Panc1 (cell line): ENCODE measurements around the gene TP53I11. TPM values are rescaled to one million over a fixed set of nuclear protein-coding genes. Genes with fewer than 3 reads are reported as not detected.

ENCODE experiments used
- ATAC-seq: fragments of 200-7000 bp; cut with Tn5 transposase; 2 replicates; pipeline ENCODE4 v1.9.1; 2020; ENCODE audit warnings: mild to moderate bottlenecking, moderate library complexity
- BruUV-seq: library from RNA; stranded (reverse); fragments of 400-500 nt; replicated peaks from 2 replicates; lab custom pipeline; 2021; lab: Mats Ljungman, UMichigan
- CTCF ChIA-PET: fragments of 300-600 bp; sonication (Branson Sonifier 250); formaldehyde crosslinking; loops from one replicate; lab custom pipeline; 2022; ENCODE audit warnings: antibody characterized with exemption; lab: Charles Lee
- POLR2A ChIA-PET: fragments of 300-600 bp; sonication (Branson Sonifier 250); formaldehyde crosslinking; loops from one replicate; lab custom pipeline; 2022; ENCODE audit warnings: antibody characterized with exemption; lab: Charles Lee
- DNase-seq: peaks from one replicate; pipeline ENCODE4 v3.0.0-alpha.2; 2010; ENCODE audit warnings: low read depth, low spot score
- H3K27ac ChIP-seq: 2 replicates; pipeline ENCODE4 v1.5.1; 2011; ENCODE audit warnings: mild to moderate bottlenecking, low read length, inconsistent platforms
- H3K27me3 ChIP-seq: fragments of 200-500 bp; sonication (Bioruptor generic); 2 replicates; pipeline ENCODE4 v1.6.0; 2014; ENCODE audit warnings: low read length, inconsistent platforms; ENCODE audit not compliant: control insufficient read depth, insufficient read depth
- H3K36me3 ChIP-seq: fragments of 200-500 bp; sonication (Bioruptor generic); 2 replicates; pipeline ENCODE4 v1.5.1; 2014; ENCODE audit warnings: inconsistent platforms, mild to moderate bottlenecking, low read length, moderate library complexity; ENCODE audit not compliant: control insufficient read depth, insufficient read depth
- H3K4me1 ChIP-seq: 2 replicates; pipeline ENCODE4 v1.5.1; 2011; ENCODE audit warnings: inconsistent platforms, mild to moderate bottlenecking, low read length, moderate library complexity; ENCODE audit not compliant: control insufficient read depth, insufficient read depth
- H3K4me3 ChIP-seq, 2 experiments: 2 replicates each; pipeline ENCODE4 v1.5.1; 2011 to 2012; ENCODE audit warnings: low read depth in 2 of 2, low read length in 2 of 2, mild to moderate bottlenecking in 2 of 2, inconsistent platforms in 1 of 2, moderate library complexity in 1 of 2
- H3K9me3 ChIP-seq: fragments of 200-500 bp; sonication (Bioruptor generic); 2 replicates; pipeline ENCODE4 v1.5.1; 2014; ENCODE audit warnings: low read depth, mild to moderate bottlenecking, inconsistent platforms, low read length, moderate library complexity; ENCODE audit not compliant: control insufficient read depth, insufficient read depth
- POLR2AphosphoS5 ChIP-seq: IDR thresholded peaks from 2 replicates; pipeline ENCODE4 v1.6.1; 2012; ENCODE audit warnings: mild to moderate bottlenecking, low read depth, low read length, moderate library complexity
- SIN3A ChIP-seq: IDR thresholded peaks from 2 replicates; pipeline ENCODE4 v1.6.1; 2012; ENCODE audit warnings: low read depth, mild to moderate bottlenecking, low read length, moderate library complexity, borderline replicate concordance; ENCODE audit not compliant: insufficient read depth
- TCF7L2 ChIP-seq: IDR thresholded peaks from 2 replicates; pipeline ENCODE4 v1.6.1; 2011; ENCODE audit warnings: mild to moderate bottlenecking, low read depth, low read length, inconsistent platforms
- in situ Hi-C: cut with HindIII; loops from 2 replicates; pipeline ENCODE4 v1.10.0; 2016; ENCODE audit warnings: low sequenced_read_pairs, low pct_unique_long_range_greater_than_20kb
- intact Hi-C: fragments of 100-400 bp; cut with micrococcal nuclease; formaldehyde crosslinking; loops from one replicate; pipeline ENCODE4 v1.10.0; 2022; ENCODE audit not compliant: unreplicated experiment
- total RNA-seq: library from RNA; stranded (reverse); gene quantifications from one replicate; pipeline ENCODE4 v1.2.1, GENCODE V29; 2021; ENCODE audit not compliant: unreplicated experiment
- TF ChIP-seq, protein P1 (sequence below): fragments of 450-650 bp; IDR thresholded peaks from 2 replicates; pipeline ENCODE4 v1.5.1; 2017; ENCODE audit warnings: mild to moderate bottlenecking
- TF ChIP-seq, protein P2 (sequence below), 2 experiments: IDR thresholded peaks; 2 replicates each; pipeline ENCODE4 v1.6.1; 2011 to 2012; ENCODE audit warnings: low read depth in 2 of 2, control low read depth in 1 of 2, low read length in 1 of 2, mild to moderate bottlenecking in 1 of 2, moderate library complexity in 1 of 2; ENCODE audit not compliant: insufficient read depth in 1 of 2

Gene TP53I11
- total RNA-seq, 1 experiment from 2014 or later = 132 TPM

DNA sequence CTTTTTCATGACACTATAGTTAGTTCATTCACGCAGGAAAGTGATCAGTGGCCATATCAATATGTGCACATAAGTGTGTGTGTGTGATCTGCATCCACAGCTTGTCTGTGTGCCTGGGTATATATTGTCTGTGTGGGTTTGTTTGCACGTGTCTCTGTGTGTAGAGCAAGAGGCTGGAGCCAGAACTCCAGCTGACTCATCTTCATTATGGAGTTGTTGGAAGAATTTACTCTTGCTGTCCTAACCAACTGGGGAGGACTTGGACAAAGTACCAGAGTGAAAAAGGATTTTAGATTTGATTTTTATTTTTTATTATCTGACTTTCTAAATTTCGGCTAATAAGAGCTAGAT, 63.9 kb downstream of the TP53I11 start:
- BruUV-seq = no TSS peak
- H3K27me3 ChIP-seq = no peaks in the 10 kb centered on the region
- POLR2A ChIA-PET = interaction anchor here (0.7 kb wide), 1 partner anchor 424 kb away, joined by 3 read pairs; no protein-coding TSS in a partner anchor

DNA sequence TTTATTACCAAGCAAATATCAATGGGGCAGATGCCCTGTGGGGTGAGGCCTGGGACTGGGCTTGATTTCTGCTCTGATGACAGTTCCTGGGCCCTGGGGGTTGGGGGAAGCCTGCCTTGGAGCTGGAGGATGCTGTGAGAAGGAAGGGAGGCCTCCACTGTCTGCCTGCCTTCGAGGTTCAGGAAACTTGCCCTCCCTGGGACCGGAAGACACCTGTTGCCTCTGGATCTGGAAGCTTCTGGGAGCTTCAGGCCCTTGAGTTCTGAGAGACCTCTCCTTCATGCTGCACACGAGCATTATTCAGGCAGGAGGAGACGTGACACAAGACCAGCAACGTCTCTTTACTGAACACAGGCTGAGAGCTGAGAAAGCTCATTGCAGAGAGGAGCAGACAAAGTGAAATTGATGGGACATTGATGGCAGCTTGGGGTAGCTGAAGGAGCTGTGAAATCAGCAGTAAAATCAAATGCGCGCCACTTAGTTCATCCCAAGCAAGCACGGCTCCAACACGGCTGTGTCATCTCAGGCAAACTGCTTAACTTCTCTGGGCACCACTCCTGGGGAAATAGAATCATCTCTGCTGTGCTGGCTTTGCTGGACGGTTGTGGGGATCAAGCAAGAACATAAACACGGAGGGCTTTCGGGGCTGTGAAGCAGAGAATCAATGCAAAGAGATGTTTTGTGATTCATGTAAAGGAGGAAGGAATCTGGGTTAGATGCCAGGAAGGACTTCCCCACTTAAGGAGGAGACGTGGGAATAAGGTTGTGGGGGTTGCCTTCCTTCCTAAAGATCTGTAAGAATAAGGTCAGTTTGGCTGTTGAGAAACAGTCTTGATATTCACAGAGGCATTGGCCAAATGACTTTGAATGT, 64.5 kb downstream of the TP53I11 start:
- H3K36me3 ChIP-seq = no peaks in the 10 kb centered on the region
- DNase-seq (no peak), ATAC-seq (no peak)
- H3K27ac ChIP-seq = no peak overlapping the region
- BruUV-seq = no TSS peak
- intact Hi-C loops = no loop called here
- no peaks in the 10 kb centered on the region for H3K27me3 ChIP-seq
- peaks cover 2% of the 10 kb centered on the region; the same call in 1 of the 2 replicates for H3K4me1 ChIP-seq
- H3K9me3 ChIP-seq = no peaks in the 10 kb centered on the region
- CTCF ChIA-PET = interaction anchor here (0.5 kb wide), 1 partner anchor 159 kb away, joined by 6 read pairs; no protein-coding TSS in a partner anchor
- in situ Hi-C loops = no loop called here
- H3K4me3 ChIP-seq = no peak overlapping the region
- POLR2A ChIA-PET = no interaction called here
- TF ChIP-seq, protein P1, sequence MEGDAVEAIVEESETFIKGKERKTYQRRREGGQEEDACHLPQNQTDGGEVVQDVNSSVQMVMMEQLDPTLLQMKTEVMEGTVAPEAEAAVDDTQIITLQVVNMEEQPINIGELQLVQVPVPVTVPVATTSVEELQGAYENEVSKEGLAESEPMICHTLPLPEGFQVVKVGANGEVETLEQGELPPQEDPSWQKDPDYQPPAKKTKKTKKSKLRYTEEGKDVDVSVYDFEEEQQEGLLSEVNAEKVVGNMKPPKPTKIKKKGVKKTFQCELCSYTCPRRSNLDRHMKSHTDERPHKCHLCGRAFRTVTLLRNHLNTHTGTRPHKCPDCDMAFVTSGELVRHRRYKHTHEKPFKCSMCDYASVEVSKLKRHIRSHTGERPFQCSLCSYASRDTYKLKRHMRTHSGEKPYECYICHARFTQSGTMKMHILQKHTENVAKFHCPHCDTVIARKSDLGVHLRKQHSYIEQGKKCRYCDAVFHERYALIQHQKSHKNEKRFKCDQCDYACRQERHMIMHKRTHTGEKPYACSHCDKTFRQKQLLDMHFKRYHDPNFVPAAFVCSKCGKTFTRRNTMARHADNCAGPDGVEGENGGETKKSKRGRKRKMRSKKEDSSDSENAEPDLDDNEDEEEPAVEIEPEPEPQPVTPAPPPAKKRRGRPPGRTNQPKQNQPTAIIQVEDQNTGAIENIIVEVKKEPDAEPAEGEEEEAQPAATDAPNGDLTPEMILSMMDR = no peak
- TF ChIP-seq SIN3A (no peak), POLR2AphosphoS5 (no peak), TCF7L2 (no peak)
- TF ChIP-seq, protein P2, sequence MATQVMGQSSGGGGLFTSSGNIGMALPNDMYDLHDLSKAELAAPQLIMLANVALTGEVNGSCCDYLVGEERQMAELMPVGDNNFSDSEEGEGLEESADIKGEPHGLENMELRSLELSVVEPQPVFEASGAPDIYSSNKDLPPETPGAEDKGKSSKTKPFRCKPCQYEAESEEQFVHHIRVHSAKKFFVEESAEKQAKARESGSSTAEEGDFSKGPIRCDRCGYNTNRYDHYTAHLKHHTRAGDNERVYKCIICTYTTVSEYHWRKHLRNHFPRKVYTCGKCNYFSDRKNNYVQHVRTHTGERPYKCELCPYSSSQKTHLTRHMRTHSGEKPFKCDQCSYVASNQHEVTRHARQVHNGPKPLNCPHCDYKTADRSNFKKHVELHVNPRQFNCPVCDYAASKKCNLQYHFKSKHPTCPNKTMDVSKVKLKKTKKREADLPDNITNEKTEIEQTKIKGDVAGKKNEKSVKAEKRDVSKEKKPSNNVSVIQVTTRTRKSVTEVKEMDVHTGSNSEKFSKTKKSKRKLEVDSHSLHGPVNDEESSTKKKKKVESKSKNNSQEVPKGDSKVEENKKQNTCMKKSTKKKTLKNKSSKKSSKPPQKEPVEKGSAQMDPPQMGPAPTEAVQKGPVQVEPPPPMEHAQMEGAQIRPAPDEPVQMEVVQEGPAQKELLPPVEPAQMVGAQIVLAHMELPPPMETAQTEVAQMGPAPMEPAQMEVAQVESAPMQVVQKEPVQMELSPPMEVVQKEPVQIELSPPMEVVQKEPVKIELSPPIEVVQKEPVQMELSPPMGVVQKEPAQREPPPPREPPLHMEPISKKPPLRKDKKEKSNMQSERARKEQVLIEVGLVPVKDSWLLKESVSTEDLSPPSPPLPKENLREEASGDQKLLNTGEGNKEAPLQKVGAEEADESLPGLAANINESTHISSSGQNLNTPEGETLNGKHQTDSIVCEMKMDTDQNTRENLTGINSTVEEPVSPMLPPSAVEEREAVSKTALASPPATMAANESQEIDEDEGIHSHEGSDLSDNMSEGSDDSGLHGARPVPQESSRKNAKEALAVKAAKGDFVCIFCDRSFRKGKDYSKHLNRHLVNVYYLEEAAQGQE (IDR thresholded peaks at IDR 0.05; ENCODE audit: insufficient read depth in 1 of 2, low read depth in 2 of 2, low read length in 1 of 2) = no peak

More for the DNA sequence above, 63.9 kb downstream of the TP53I11 start:
- Histone ChIP-seq H3K9me3 (no peaks in the 10 kb centered on the region), H3K27ac (no peak overlapping the region), H3K4me3 (no peak overlapping the region), H3K36me3 (no peaks in the 10 kb centered on the region), H3K4me1 (peaks cover 2% of the 10 kb centered on the region; the same call in 1 of the 2 replicates)
- no peak for TF ChIP-seq SIN3A
- TF ChIP-seq POLR2AphosphoS5 = no peak
- TF ChIP-seq, protein P2 (IDR thresholded peaks at IDR 0.05; ENCODE audit: insufficient read depth in 1 of 2, low read depth in 2 of 2, low read length in 1 of 2) = no peak
- no peak for TF ChIP-seq TCF7L2
- TF ChIP-seq, protein P1 = no peak
- in situ Hi-C loops (no loop called here), intact Hi-C loops (no loop called here)
- CTCF ChIA-PET = no interaction called here
- ATAC-seq = no peak
- DNase-seq = no peak
